ENCODE results near the gene ABCB10. TPM values are rescaled to one million over a fixed set of nuclear protein-coding genes. Genes with fewer than 3 reads are reported as not detected.
A peak's percentile ranks its signal among the peaks of the same experiment; 100 is the strongest.

Gene ABCB10
- total RNA-seq, 1 experiment from 2014 or later, result 19.2 TPM

GRCh38 chr1:229557200-229557850, 1.2 kb downstream of the ABCB10 start:
- in situ Hi-C loops (cut with HindIII; ENCODE audit: low pct_unique_long_range_greater_than_20kb, low sequenced_read_pairs) (no loop called here), intact Hi-C loops (cut with micrococcal nuclease; ENCODE audit: unreplicated experiment) (no loop called here)
- peak overlapping the region; percentile 81 for H3K27ac ChIP-seq (ENCODE audit: low read length)
- no TSS peak for BruUV-seq (replicated peaks)
- H3K27me3 ChIP-seq (ENCODE audit: control insufficient read depth, insufficient read depth, low read length), result no peaks in the 10 kb centered on the region
- H3K4me1 ChIP-seq (ENCODE audit: control insufficient read depth, insufficient read depth, low read length), result peaks cover 14% of the 10 kb centered on the region; the same call in 1 of the 2 replicates
- ATAC-seq, result no peak
- peak overlapping the region; percentile 72 to 84 for H3K4me3 ChIP-seq (ENCODE audit: low read depth in 2 of 2, low read length in 2 of 2)
- no peak for TF ChIP-seq POLR2AphosphoS5 (IDR thresholded peaks at IDR 0.05; ENCODE audit: low read depth, low read length)
- TF ChIP-seq SIN3A (IDR thresholded peaks at IDR 0.05; ENCODE audit: borderline replicate concordance, insufficient read depth, low read depth, low read length), result no peak
- no peak for TF ChIP-seq REST (IDR thresholded peaks at IDR 0.05; ENCODE audit: insufficient read depth in 1 of 2, low read depth in 2 of 2, low read length in 1 of 2)
- no peak for TF ChIP-seq TCF7L2 (IDR thresholded peaks at IDR 0.05; ENCODE audit: low read depth, low read length)
- no peak for TF ChIP-seq CTCF (IDR thresholded peaks at IDR 0.05)
- ChIA-PET POLR2A (interaction anchor here (0.6 kb wide), 1 partner anchor 26 kb away, joined by 8 read pairs; no protein-coding TSS in a partner anchor), CTCF (interaction anchor here (0.6 to 0.7 kb wide), 3 partner anchors 42 to 327 kb away, joined by 3 to 4 read pairs (median 3); no protein-coding TSS in a partner anchor)
- no peak for DNase-seq (ENCODE audit: low read depth, low spot score)
- H3K9me3 ChIP-seq (ENCODE audit: control insufficient read depth, insufficient read depth, low read depth, low read length), result no peaks in the 10 kb centered on the region
- H3K36me3 ChIP-seq (ENCODE audit: control insufficient read depth, insufficient read depth, low read length), result peaks cover 2% of the 10 kb centered on the region; the same call in 1 of the 2 replicates

- ChIA-PET CTCF (interaction anchor here (0.6 kb wide), 2 partner anchors 118 to 583 kb away, joined by 5 read pairs; no protein-coding TSS in a partner anchor), POLR2A (no interaction called here)
- ATAC-seq (no peak), DNase-seq (ENCODE audit: low read depth, low spot score) (no peak)
- no peaks in the 10 kb centered on the region for H3K9me3 ChIP-seq (ENCODE audit: control insufficient read depth, insufficient read depth, low read depth, low read length)
- H3K36me3 ChIP-seq (ENCODE audit: control insufficient read depth, insufficient read depth, low read length), result peaks cover 2% of the 10 kb centered on the region; the same call in 1 of the 2 replicates
- no peak overlapping the region for H3K4me3 ChIP-seq (ENCODE audit: low read depth in 2 of 2, low read length in 2 of 2)
- H3K27ac ChIP-seq (ENCODE audit: low read length), result peak overlapping the region; percentile 30; the same call in 1 of the 2 replicates
- intact Hi-C loops (cut with micrococcal nuclease; ENCODE audit: unreplicated experiment) (no loop called here), in situ Hi-C loops (cut with HindIII; ENCODE audit: low pct_unique_long_range_greater_than_20kb, low sequenced_read_pairs) (no loop called here)
- no TSS peak for BruUV-seq (replicated peaks)
- no peaks in the 10 kb centered on the region for H3K27me3 ChIP-seq (ENCODE audit: control insufficient read depth, insufficient read depth, low read length)
- no peak for TF ChIP-seq REST (IDR thresholded peaks at IDR 0.05; ENCODE audit: insufficient read depth in 1 of 2, low read depth in 2 of 2, low read length in 1 of 2)
- TF ChIP-seq CTCF (IDR thresholded peaks at IDR 0.05), result no peak
- no peak for TF ChIP-seq SIN3A (IDR thresholded peaks at IDR 0.05; ENCODE audit: borderline replicate concordance, insufficient read depth, low read depth, low read length)
- no peak for TF ChIP-seq TCF7L2 (IDR thresholded peaks at IDR 0.05; ENCODE audit: low read depth, low read length)
- no peak for TF ChIP-seq POLR2AphosphoS5 (IDR thresholded peaks at IDR 0.05; ENCODE audit: low read depth, low read length)
- H3K4me1 ChIP-seq (ENCODE audit: control insufficient read depth, insufficient read depth, low read length), result peaks cover 14% of the 10 kb centered on the region; the same call in 1 of the 2 replicates
Observed at GRCh38 chr1:229554886-229555621, 3.5 kb downstream of the ABCB10 start.
